PFSK-1 (cell line): ENCODE results near the gene COPA.

Experiments
- FOXP2 ChIP-seq: optimal IDR thresholded peaks from 2 replicates; pipeline ENCODE3; 2011; ENCODE audit warnings: borderline replicate concordance, control low read depth, inconsistent platforms; ENCODE audit not compliant: insufficient read depth; ENCODE audit errors: extremely low read length, extremely low read depth
- POLR2AphosphoS5 ChIP-seq: IDR thresholded peaks from 2 replicates; pipeline ENCODE4 v1.6.1; 2012; ENCODE audit warnings: low read depth, mild to moderate bottlenecking, control low read depth, low read length, moderate library complexity
- REST ChIP-seq, 2 experiments: IDR thresholded peaks; 2 replicates each; pipeline versions ENCODE4 v1.6.1 to v1.8.0; 2011 to 2012; ENCODE audit warnings: low read depth in 2 of 2, low read length in 2 of 2, control low read depth in 1 of 2, inconsistent platforms in 1 of 2, mild to moderate bottlenecking in 1 of 2, moderate library complexity in 1 of 2; ENCODE audit not compliant: insufficient read depth in 1 of 2
- SIN3A ChIP-seq: IDR thresholded peaks from 2 replicates; pipeline ENCODE4 v1.6.1; 2012; ENCODE audit warnings: mild to moderate bottlenecking, low read length, moderate library complexity, borderline replicate concordance; ENCODE audit not compliant: insufficient read depth
- TAF1 ChIP-seq: IDR thresholded peaks from 2 replicates; pipeline ENCODE4 v1.6.1; 2012; ENCODE audit warnings: low read length, control low read depth, borderline replicate concordance; ENCODE audit not compliant: insufficient read depth

- peak; percentile 89 for TF ChIP-seq SIN3A
- TF ChIP-seq REST (IDR thresholded peaks at IDR 0.05; ENCODE audit: insufficient read depth in 1 of 2, low read depth in 2 of 2, low read length in 2 of 2): peak; percentile 5 to 38; a peak in 1 of 4 replicates
- peak; percentile 98 for TF ChIP-seq POLR2AphosphoS5
- peak; percentile 92 for TF ChIP-seq TAF1
- TF ChIP-seq FOXP2: peak; percentile 45
Observed at GRCh38 chr1:160342953-160343869, at the start of gene COPA, which contains the start of gene NCSTN.
